Suprapubic skin (tissue), 4 donors: ENCODE measurements around the gene ANKRD17. TPM values are rescaled to one million over a fixed set of nuclear protein-coding genes. Genes with fewer than 3 reads are reported as not detected.
A peak's percentile ranks its signal among the peaks of the same experiment; 100 is the strongest.

Source experiments
- DNase-seq, 2 donors: peaks; one replicate each; pipeline ENCODE4 v3.0.0-alpha.2; 2019; ENCODE audit warnings: low spot score in 2 of 2
- H3K27ac ChIP-seq: fragments of 200-600 bp; sonication (generic); one replicate; pipeline ENCODE4 v1.5.1; 2019
- H3K27me3 ChIP-seq: fragments of 200-600 bp; sonication (generic); one replicate; pipeline ENCODE4 v1.5.1; 2019
- H3K36me3 ChIP-seq: fragments of 200-600 bp; sonication (generic); one replicate; pipeline ENCODE4 v1.5.1; 2019
- H3K4me1 ChIP-seq: fragments of 200-600 bp; sonication (generic); one replicate; pipeline ENCODE4 v1.5.1; 2019
- H3K4me3 ChIP-seq: fragments of 200-600 bp; sonication (generic); one replicate; pipeline ENCODE4 v1.5.1; 2019; ENCODE audit warnings: mild to moderate bottlenecking
- H3K9me3 ChIP-seq: fragments of 200-600 bp; sonication (generic); one replicate; pipeline ENCODE4 v1.5.1; 2019
- CTCF ChIP-seq, 2 donors: fragments of 200-600 bp in 1 of 2; fragments of 450-650 bp in 1 of 2; sonication (generic) in 1 of 2; IDR thresholded peaks; one replicate each; pipeline ENCODE4 v1.5.1; 2016 to 2019; ENCODE audit warnings: antibody characterized with exemption in 2 of 2, mild to moderate bottlenecking in 1 of 2, moderate library complexity in 1 of 2
- EP300 ChIP-seq: sonication (generic); formaldehyde crosslinking; IDR thresholded peaks from one replicate; pipeline ENCODE4 v1.6.1; 2017; ENCODE audit warnings: antibody characterized with exemption
- POLR2A ChIP-seq, 2 donors: fragments of 450-650 bp; IDR thresholded peaks; one replicate each; pipeline ENCODE4 v1.6.1; 2017; ENCODE audit warnings: antibody characterized with exemption in 2 of 2, mild to moderate bottlenecking in 2 of 2, moderate library complexity in 2 of 2
- POLR2AphosphoS5 ChIP-seq, 3 donors: sonication (generic); formaldehyde crosslinking; IDR thresholded peaks; one replicate each; pipeline ENCODE4 v1.6.1; 2017; ENCODE audit warnings: antibody characterized with exemption in 3 of 3
- WGBS: methylation state at CpG from one replicate; pipeline ENCODE4 v1.1.5; 2018; 5-methylcytosine and 5-hydroxymethylcytosine counted together
- total RNA-seq, 4 donors: library from RNA; depleted of rRNA; stranded (reverse); fragments of >200 nt; gene quantifications; one replicate each; pipeline ENCODE4 v1.1.0, GENCODE V29; 2016

ANKRD17 gene
- total RNA-seq, 4 donors from 2014 or later: 68.2 to 80.2 (median 71.1) TPM

- 1% methylated on average over 6 of the region's 6 CpGs for WGBS
- H3K9me3 ChIP-seq: no peaks in the 10 kb centered on the region
- H3K4me3 ChIP-seq: peak overlapping the region; percentile 50
- H3K27me3 ChIP-seq: no peaks in the 10 kb centered on the region
- peak in 1 of 2 donors; percentile 24 for TF ChIP-seq POLR2A (IDR thresholded peaks at IDR 0.05)
- TF ChIP-seq POLR2AphosphoS5 (IDR thresholded peaks at IDR 0.05): peak; percentile 42 to 81 (median 55)
- TF ChIP-seq EP300: no peak
- DNase-seq: no peak
- H3K4me1 ChIP-seq: peaks cover 18% of the 10 kb centered on the region
- no peaks in the 10 kb centered on the region for H3K36me3 ChIP-seq
- H3K27ac ChIP-seq: peak overlapping the region; percentile 87
Measured at GRCh38 chr4:73222466-73223257, 35.9 kb downstream of the ANKRD17 start.

GRCh38 chr4:73221734-73222133 lies 36.9 kb downstream of the ANKRD17 start:
- peak overlapping the region; percentile 50 for H3K4me3 ChIP-seq
- TF ChIP-seq POLR2A (IDR thresholded peaks at IDR 0.05): no peak
- no peak for TF ChIP-seq EP300
- no peak for TF ChIP-seq CTCF (IDR thresholded peaks at IDR 0.05)
- no peak for TF ChIP-seq POLR2AphosphoS5 (IDR thresholded peaks at IDR 0.05)
- WGBS: 71% methylated on average over 2 of the region's 2 CpGs
- no peak overlapping the region for H3K27ac ChIP-seq
- H3K4me1 ChIP-seq: peaks cover 18% of the 10 kb centered on the region
- H3K36me3 ChIP-seq: no peaks in the 10 kb centered on the region
- H3K9me3 ChIP-seq: no peaks in the 10 kb centered on the region
- no peaks in the 10 kb centered on the region for H3K27me3 ChIP-seq
- DNase-seq: no peak

- Histone ChIP-seq H3K27me3 (no peaks in the 10 kb centered on the region), H3K9me3 (no peaks in the 10 kb centered on the region), H3K36me3 (no peaks in the 10 kb centered on the region), H3K27ac (no peak overlapping the region), H3K4me3 (no peak overlapping the region), H3K4me1 (peaks cover 18% of the 10 kb centered on the region)
- TF ChIP-seq CTCF (IDR thresholded peaks at IDR 0.05) (no peak), EP300 (no peak), POLR2AphosphoS5 (IDR thresholded peaks at IDR 0.05) (no peak), POLR2A (IDR thresholded peaks at IDR 0.05) (no peak)
- no peak for DNase-seq
Measured at GRCh38 chr4:73220815-73221214, 37.8 kb downstream of the ANKRD17 start.

GRCh38 chr4:73213916-73214653 lies 44.5 kb downstream of the ANKRD17 start:
- Histone ChIP-seq H3K36me3 (no peaks in the 10 kb centered on the region), H3K27me3 (no peaks in the 10 kb centered on the region), H3K4me1 (peaks cover 6% of the 10 kb centered on the region), H3K9me3 (no peaks in the 10 kb centered on the region), H3K4me3 (no peak overlapping the region), H3K27ac (no peak overlapping the region)
- 83% methylated on average over 2 of the region's 2 CpGs for WGBS
- DNase-seq: no peak
- TF ChIP-seq POLR2A (IDR thresholded peaks at IDR 0.05): no peak
- TF ChIP-seq CTCF (IDR thresholded peaks at IDR 0.05): no peak
- TF ChIP-seq EP300: no peak
- no peak for TF ChIP-seq POLR2AphosphoS5 (IDR thresholded peaks at IDR 0.05)

- Histone ChIP-seq H3K36me3 (no peaks in the 10 kb centered on the region), H3K4me1 (peaks cover 6% of the 10 kb centered on the region), H3K9me3 (no peaks in the 10 kb centered on the region), H3K4me3 (no peak overlapping the region), H3K27me3 (no peaks in the 10 kb centered on the region), H3K27ac (no peak overlapping the region)
- TF ChIP-seq POLR2A (IDR thresholded peaks at IDR 0.05): no peak
- TF ChIP-seq CTCF (IDR thresholded peaks at IDR 0.05): no peak
- TF ChIP-seq POLR2AphosphoS5 (IDR thresholded peaks at IDR 0.05): no peak
- TF ChIP-seq EP300: no peak
- 91% methylated on average over 1 of the region's 1 CpG for WGBS
- no peak for DNase-seq
Measured at GRCh38 chr4:73212982-73213730, 45.4 kb downstream of the ANKRD17 start.
